Testis (tissue), 3 donors: ENCODE results near the gene DPP10. TPM values are rescaled to one million over a fixed set of nuclear protein-coding genes. Genes with fewer than 3 reads are reported as not detected.

Source experiments
- DNase-seq: peaks from one replicate; pipeline ENCODE4 v3.0.0-alpha.2; 2019
- H3K27ac ChIP-seq, 2 donors: fragments of 200-600 bp; sonication (generic); one replicate each; pipeline ENCODE4 v1.5.1; 2019
- H3K27me3 ChIP-seq: fragments of 200-600 bp; sonication (generic); one replicate; pipeline ENCODE4 v1.5.1; 2019
- H3K36me3 ChIP-seq: fragments of 200-600 bp; sonication (generic); one replicate; pipeline ENCODE4 v1.5.1; 2017; ENCODE audit warnings: low read depth; ENCODE audit errors: missing control alignments
- H3K4me1 ChIP-seq: fragments of 200-600 bp; sonication (generic); one replicate; pipeline ENCODE4 v1.5.1; 2019
- H3K4me3 ChIP-seq, 2 donors: fragments of 200-600 bp; sonication (generic); one replicate each; pipeline ENCODE4 v1.5.1; 2017 to 2019
- H3K9me3 ChIP-seq: fragments of 200-600 bp; sonication (generic); one replicate; pipeline ENCODE4 v1.5.1; 2017
- CTCF ChIP-seq, 3 experiments: fragments of 450-650 bp in 2 of 3; fragments of 200-600 bp in 1 of 3; sonication (generic) in 1 of 3; IDR thresholded peaks; one replicate each; pipeline ENCODE4 v1.5.1; 2016 to 2019; ENCODE audit warnings: antibody characterized with exemption in 3 of 3, mild to moderate bottlenecking in 2 of 3, moderate library complexity in 1 of 3
- POLR2A ChIP-seq: fragments of 450-650 bp; IDR thresholded peaks from one replicate; pipeline ENCODE4 v1.6.1; 2017; ENCODE audit warnings: antibody characterized with exemption, mild to moderate bottlenecking, moderate library complexity
- whole genome bisulfite sequencing, 2 donors: methylation state at CpG; one replicate each; pipeline ENCODE4 v1.1.5; 2018; 5-methylcytosine and 5-hydroxymethylcytosine counted together
- intact Hi-C: fragments of 100-400 bp; cut with DNase I; formaldehyde crosslinking; loops from one replicate; pipeline ENCODE4 v1.15.1; 2023; ENCODE audit warnings: low total_unique reads
- polyA plus RNA-seq: library from polyadenylated mRNA; stranded (reverse); fragments of 350-450 nt; fragmentation: Illumina TruSeq; extraction: RNeasy Lipid Tissue Mini Kit (QIAGEN cat#74804); gene quantifications from one replicate; pipeline ENCODE4 v1.2.3, GENCODE V29; 2014; ENCODE audit warnings: low read depth, low replicate concordance; ENCODE audit not compliant: insufficient read depth
- total RNA-seq, 2 donors: library from RNA; depleted of rRNA; stranded (reverse); fragments of >200 nt; gene quantifications; one replicate each; pipeline ENCODE4 v1.2.3, GENCODE V29; 2016

Gene DPP10
- total and polyA plus RNA-seq, 3 donors from 2014 or later, result 1.7 to 6.7 (median 6.7) TPM

DNA sequence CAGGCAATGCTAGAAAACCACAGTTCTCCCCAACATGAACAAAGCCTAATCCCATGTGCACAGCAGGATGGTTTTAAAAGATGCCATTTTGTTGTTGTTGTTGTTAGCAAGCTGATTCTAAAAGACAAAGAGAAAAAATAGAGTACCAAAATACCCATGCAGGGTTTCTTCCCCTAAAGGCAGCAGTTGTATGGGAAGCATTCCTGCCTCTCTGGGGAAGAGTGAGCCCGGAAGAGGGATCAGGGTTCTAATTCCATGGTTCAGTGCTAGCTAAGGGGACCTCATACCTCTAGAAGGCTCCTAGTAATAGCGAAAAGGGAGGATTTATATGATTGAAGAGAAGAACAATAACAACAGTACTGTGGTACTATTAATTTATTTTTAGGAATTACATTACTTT lies 327.6 kb downstream of the DPP10 start:
- no peak for DNase-seq
- no peaks in the 10 kb centered on the region for H3K27me3 ChIP-seq
- WGBS, 2 donors, result 88 to 94% methylated on average over 2 of the region's 2 CpGs
- no peak overlapping the region for H3K4me3 ChIP-seq
- no peaks in the 10 kb centered on the region for H3K9me3 ChIP-seq
- intact Hi-C loops, result no loop called here
- H3K4me1 ChIP-seq, result no peaks in the 10 kb centered on the region
- TF ChIP-seq CTCF (IDR thresholded peaks at IDR 0.05), result no peak
- TF ChIP-seq POLR2A, result no peak
- H3K36me3 ChIP-seq, result no peaks in the 10 kb centered on the region
- H3K27ac ChIP-seq, result no peak overlapping the region

DNA sequence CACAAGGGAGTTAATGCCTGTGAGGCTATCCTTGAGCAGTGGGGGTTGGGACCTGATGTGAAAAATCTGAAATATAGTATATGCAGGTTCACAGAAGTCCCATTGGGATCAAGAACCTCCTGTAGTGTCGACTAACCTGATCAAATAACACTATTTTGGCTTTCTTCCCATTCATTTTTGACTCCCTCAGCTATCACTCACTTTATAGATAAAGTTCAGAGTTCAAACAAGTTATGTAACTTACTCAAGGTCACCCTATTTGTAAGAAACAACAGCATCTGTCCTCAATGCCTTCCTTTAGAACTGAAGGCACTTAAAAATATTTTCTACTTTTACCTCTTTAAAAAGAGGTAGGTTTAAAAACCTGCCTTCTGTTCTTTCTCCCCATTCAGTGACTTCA lies 341.6 kb downstream of the DPP10 start:
- Histone ChIP-seq H3K4me3 (no peak overlapping the region), H3K36me3 (no peaks in the 10 kb centered on the region), H3K4me1 (no peaks in the 10 kb centered on the region), H3K27me3 (no peaks in the 10 kb centered on the region), H3K27ac (no peak overlapping the region), H3K9me3 (no peaks in the 10 kb centered on the region)
- intact Hi-C loops, result no loop called here
- TF ChIP-seq CTCF (IDR thresholded peaks at IDR 0.05), result no peak
- TF ChIP-seq POLR2A, result no peak
- DNase-seq, result no peak
- 23 to 53% methylated on average over 1 of the region's 1 CpG for WGBS, 2 donors

GRCh38 chr2:114784890-114785583 lies 342.6 kb downstream of the DPP10 start:
- Histone ChIP-seq H3K4me1 (no peaks in the 10 kb centered on the region), H3K4me3 (no peak overlapping the region), H3K27ac (no peak overlapping the region), H3K36me3 (no peaks in the 10 kb centered on the region), H3K9me3 (no peaks in the 10 kb centered on the region), H3K27me3 (no peaks in the 10 kb centered on the region)
- DNase-seq, result no peak
- no peak for TF ChIP-seq POLR2A
- no peak for TF ChIP-seq CTCF (IDR thresholded peaks at IDR 0.05)
- 48 to 57% methylated on average over 6 of the region's 6 CpGs for WGBS, 2 donors
- intact Hi-C loops, result no loop called here

DNA sequence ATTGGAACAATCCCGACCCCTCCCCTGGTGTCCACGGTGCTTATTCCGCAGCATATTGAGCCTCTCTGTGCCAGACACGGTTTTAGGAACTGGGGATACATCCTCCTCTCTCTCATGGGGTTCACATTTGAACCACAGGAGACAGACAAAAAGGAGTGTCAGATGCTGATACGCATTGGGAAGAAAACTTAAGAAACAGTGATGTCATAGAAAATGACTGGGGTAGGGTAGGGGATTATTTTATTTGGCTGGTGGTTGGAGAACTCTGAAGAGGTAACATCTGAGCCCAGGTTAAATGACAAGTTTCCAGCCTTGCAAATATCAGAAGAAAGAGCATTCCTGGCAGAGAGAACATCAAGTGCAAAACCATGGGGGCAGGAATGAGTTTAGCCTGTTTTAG lies 344.5 kb downstream of the DPP10 start:
- no peaks in the 10 kb centered on the region for H3K9me3 ChIP-seq
- no peaks in the 10 kb centered on the region for H3K36me3 ChIP-seq
- intact Hi-C loops, result no loop called here
- TF ChIP-seq POLR2A (no peak), CTCF (IDR thresholded peaks at IDR 0.05) (no peak)
- no peak overlapping the region for H3K27ac ChIP-seq
- WGBS, 2 donors, result 75 to 84% methylated on average over 5 of the region's 5 CpGs
- H3K4me3 ChIP-seq, result no peak overlapping the region
- no peak for DNase-seq
- no peaks in the 10 kb centered on the region for H3K27me3 ChIP-seq
- no peaks in the 10 kb centered on the region for H3K4me1 ChIP-seq

DNA sequence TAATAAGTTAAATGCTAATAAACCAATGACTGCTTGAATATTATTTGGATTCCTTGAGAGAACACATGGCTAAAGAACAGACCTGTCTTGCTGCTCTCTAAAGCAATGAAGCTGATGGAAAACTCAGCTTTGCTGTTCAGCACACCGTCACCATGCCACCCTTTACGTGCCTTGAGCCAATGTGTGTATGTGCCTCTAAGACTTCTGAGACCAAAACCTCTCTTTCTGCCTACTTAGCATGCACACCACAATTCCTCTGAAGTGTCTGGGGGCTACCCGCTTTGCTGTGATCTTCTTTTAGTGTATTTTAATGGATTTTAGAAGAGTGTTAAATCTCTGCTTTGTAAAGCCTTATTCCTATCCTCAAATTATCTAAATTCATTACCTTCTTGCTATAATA lies 345.0 kb downstream of the DPP10 start:
- no peaks in the 10 kb centered on the region for H3K9me3 ChIP-seq
- no peak for TF ChIP-seq POLR2A
- no peak for TF ChIP-seq CTCF (IDR thresholded peaks at IDR 0.05)
- 74 to 81% methylated on average over 3 of the region's 3 CpGs for WGBS, 2 donors
- no peaks in the 10 kb centered on the region for H3K36me3 ChIP-seq
- no peaks in the 10 kb centered on the region for H3K27me3 ChIP-seq
- no peak overlapping the region for H3K4me3 ChIP-seq
- intact Hi-C loops, result no loop called here
- no peak overlapping the region for H3K27ac ChIP-seq
- no peak for DNase-seq
- no peaks in the 10 kb centered on the region for H3K4me1 ChIP-seq
